Mesendoderm (in vitro differentiated cells): Measurements from ENCODE around the gene IQCH.

ENCODE experiments used
- DNase-seq: peaks from one replicate; pipeline ENCODE4 v3.0.0; 2013
- H2AK5ac ChIP-seq: 2 replicates; pipeline ENCODE4 v1.6.1; 2013; ENCODE audit warnings: low read length, inconsistent platforms
- H2BK120ac ChIP-seq: 2 replicates; pipeline ENCODE4 v1.6.1; 2013; ENCODE audit warnings: low read depth, mild to moderate bottlenecking, low read length, moderate library complexity, mixed read lengths
- H2BK15ac ChIP-seq: replicated peaks from 2 replicates; pipeline ENCODE4 v1.6.1; 2013; ENCODE audit warnings: low read depth, mild to moderate bottlenecking, moderate library complexity
- H2BK5ac ChIP-seq: 2 replicates; pipeline ENCODE4 v1.6.1; 2013; ENCODE audit warnings: low read length, inconsistent platforms
- H3K18ac ChIP-seq: 2 replicates; pipeline ENCODE4 v1.6.1; 2013; ENCODE audit warnings: mild to moderate bottlenecking, low read length, mixed read lengths
- H3K23ac ChIP-seq: one replicate; pipeline ENCODE4 v1.6.1; 2013; ENCODE audit warnings: low read length
- H3K27ac ChIP-seq: 2 replicates; pipeline ENCODE4 v1.5.1; 2013; ENCODE audit warnings: low read depth, mild to moderate bottlenecking, inconsistent platforms, low read length, moderate library complexity
- H3K27me3 ChIP-seq: 2 replicates; pipeline ENCODE4 v1.6.1; 2013; ENCODE audit warnings: low read length, control low read depth, mild to moderate bottlenecking, inconsistent platforms; ENCODE audit not compliant: insufficient read depth, poor library complexity
- H3K36me3 ChIP-seq: 2 replicates; pipeline ENCODE4 v1.6.1; 2013; ENCODE audit warnings: low read length, inconsistent platforms; ENCODE audit not compliant: control insufficient read depth, insufficient read depth
- H3K4ac ChIP-seq: one replicate; pipeline ENCODE4 v1.6.1; 2013; ENCODE audit warnings: low read depth, mild to moderate bottlenecking, low read length, moderate library complexity
- H3K4me1 ChIP-seq: 2 replicates; pipeline ENCODE4 v1.6.1; 2013; ENCODE audit warnings: low read depth, low read length, inconsistent platforms; ENCODE audit not compliant: control insufficient read depth
- H3K4me2 ChIP-seq: 2 replicates; pipeline ENCODE4 v1.6.1; 2013; ENCODE audit warnings: low read length
- H3K4me3 ChIP-seq: 2 replicates; pipeline ENCODE4 v1.5.1; 2013; ENCODE audit warnings: mild to moderate bottlenecking, low read length
- H3K56ac ChIP-seq: one replicate; pipeline ENCODE4 v1.6.1; 2013; ENCODE audit warnings: low read length
- H3K79me1 ChIP-seq: 2 replicates; pipeline ENCODE4 v1.6.1; 2013; ENCODE audit warnings: low read length, inconsistent platforms
- H3K79me2 ChIP-seq: 2 replicates; pipeline ENCODE4 v1.6.1; 2013; ENCODE audit warnings: mild to moderate bottlenecking, low read length; ENCODE audit not compliant: control insufficient read depth, insufficient read depth
- H3K9ac ChIP-seq: 2 replicates; pipeline ENCODE4 v1.6.1; 2013; ENCODE audit warnings: low read length, inconsistent platforms
- H4K5ac ChIP-seq: one replicate; pipeline ENCODE4 v1.6.1; 2013; ENCODE audit warnings: low read length
- H4K8ac ChIP-seq: one replicate; pipeline ENCODE4 v1.6.1; 2013; ENCODE audit warnings: low read depth, mild to moderate bottlenecking, control low read depth, low read length, moderate library complexity
- WGBS: extraction: QIAGEN DNeasy Blood & Tissue Kit; methylation state at CpG from one replicate; pipeline ENCODE4 v1.1.7; 2013; ENCODE audit warnings: low lambda C conversion rate, missing lambda C conversion rate; ENCODE audit not compliant: insufficient coverage; ENCODE audit errors: extremely low coverage; 5-methylcytosine and 5-hydroxymethylcytosine counted together

The IQCH gene

DNA sequence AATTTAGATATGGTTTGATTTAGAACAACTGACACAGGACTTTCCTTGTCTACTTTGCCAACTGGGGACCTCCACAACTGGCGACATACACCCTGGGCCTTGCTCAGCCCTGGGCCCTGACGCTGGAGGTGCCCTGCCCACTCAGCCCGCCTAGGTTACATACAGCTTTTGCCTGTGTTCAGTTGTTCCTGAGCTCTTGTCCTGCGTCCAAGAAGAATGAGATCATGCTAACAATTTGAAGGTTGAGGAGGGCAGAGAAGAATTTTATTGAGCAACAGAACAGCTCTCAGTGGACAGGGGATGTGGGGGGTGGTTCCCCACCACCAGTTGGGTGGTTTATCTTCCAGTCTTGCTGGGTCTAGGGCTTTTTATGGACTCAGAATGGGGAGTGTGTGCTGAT is 67.9 kb downstream of the IQCH start:
- Histone ChIP-seq H3K4me3 (no peak overlapping the region), H3K56ac (no peak overlapping the region), H3K27me3 (no peaks in the 10 kb centered on the region), H2BK120ac (no peak overlapping the region), H3K23ac (no peak overlapping the region), H3K79me2 (no peaks in the 10 kb centered on the region), H3K9ac (no peak overlapping the region), H2AK5ac (no peak overlapping the region), H3K18ac (no peak overlapping the region), H3K27ac (no peak overlapping the region), H3K4me2 (no peak overlapping the region), H4K8ac (no peak overlapping the region), H3K79me1 (no peaks in the 10 kb centered on the region), H3K4me1 (no peaks in the 10 kb centered on the region), H2BK5ac (no peak overlapping the region), H4K5ac (no peak overlapping the region), H2BK15ac (no peak overlapping the region), H3K36me3 (no peaks in the 10 kb centered on the region), H3K4ac (no peak overlapping the region)
- no peak for DNase-seq
- no CpG with 5 or more reads among the region's 4 CpGs for WGBS

- Histone ChIP-seq H3K27me3 (no peaks in the 10 kb centered on the region), H3K9ac (no peak overlapping the region), H2BK5ac (no peak overlapping the region), H3K4me2 (no peak overlapping the region), H3K79me2 (no peaks in the 10 kb centered on the region), H3K4me1 (no peaks in the 10 kb centered on the region), H3K36me3 (no peaks in the 10 kb centered on the region), H4K8ac (no peak overlapping the region), H3K4ac (no peak overlapping the region), H3K79me1 (no peaks in the 10 kb centered on the region), H2AK5ac (no peak overlapping the region), H4K5ac (no peak overlapping the region), H3K56ac (no peak overlapping the region), H3K4me3 (no peak overlapping the region), H2BK15ac (no peak overlapping the region), H3K18ac (no peak overlapping the region), H3K23ac (no peak overlapping the region), H3K27ac (no peak overlapping the region), H2BK120ac (no peak overlapping the region)
- DNase-seq: no peak
- WGBS: no CpG with 5 or more reads among the region's 1 CpG
Observed at GRCh38 chr15:67327312-67327711, 72.7 kb downstream of the IQCH start.

DNA sequence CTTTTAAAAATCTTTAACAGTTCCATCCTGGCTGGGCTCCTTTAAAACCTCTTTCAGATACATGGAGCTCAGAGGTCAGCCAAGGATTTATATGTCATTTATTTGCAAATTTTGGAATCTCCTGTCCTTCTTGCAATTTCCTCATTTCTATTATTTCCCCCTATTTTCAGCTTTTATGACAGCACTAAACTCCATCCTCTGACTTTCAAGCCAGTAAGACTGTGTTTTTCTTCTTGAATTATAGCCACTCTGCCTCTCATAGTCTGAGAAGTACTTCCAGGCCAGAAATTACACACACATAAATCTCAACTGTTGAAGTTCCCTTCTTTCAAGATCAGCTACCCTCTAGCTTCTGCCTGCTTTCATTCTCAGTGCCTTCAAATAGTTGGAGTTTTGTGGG is 73.2 kb downstream of the IQCH start:
- H3K23ac ChIP-seq: no peak overlapping the region
- H3K79me2 ChIP-seq: no peaks in the 10 kb centered on the region
- H3K18ac ChIP-seq: no peak overlapping the region
- no peak overlapping the region for H3K9ac ChIP-seq
- no peak overlapping the region for H2BK15ac ChIP-seq
- H3K79me1 ChIP-seq: no peaks in the 10 kb centered on the region
- no peaks in the 10 kb centered on the region for H3K27me3 ChIP-seq
- H3K4me3 ChIP-seq: no peak overlapping the region
- H3K27ac ChIP-seq: no peak overlapping the region
- no peaks in the 10 kb centered on the region for H3K36me3 ChIP-seq
- H3K4me1 ChIP-seq: no peaks in the 10 kb centered on the region
- no peak overlapping the region for H3K56ac ChIP-seq
- H2BK120ac ChIP-seq: no peak overlapping the region
- H4K5ac ChIP-seq: no peak overlapping the region
- no peak for DNase-seq
- no peak overlapping the region for H3K4ac ChIP-seq
- H2AK5ac ChIP-seq: no peak overlapping the region
- H3K4me2 ChIP-seq: no peak overlapping the region
- no peak overlapping the region for H4K8ac ChIP-seq
- no peak overlapping the region for H2BK5ac ChIP-seq

GRCh38 chr15:67329984-67330733 is 75.6 kb downstream of the IQCH start:
- Histone ChIP-seq H3K27me3 (no peaks in the 10 kb centered on the region), H3K4me1 (no peaks in the 10 kb centered on the region), H3K9ac (no peak overlapping the region), H3K23ac (no peak overlapping the region), H2AK5ac (no peak overlapping the region), H2BK5ac (no peak overlapping the region), H3K18ac (no peak overlapping the region), H3K4me2 (no peak overlapping the region), H3K4ac (no peak overlapping the region), H3K27ac (no peak overlapping the region), H3K79me2 (no peaks in the 10 kb centered on the region), H4K5ac (no peak overlapping the region), H3K79me1 (no peaks in the 10 kb centered on the region), H2BK15ac (no peak overlapping the region), H2BK120ac (no peak overlapping the region), H3K56ac (no peak overlapping the region), H4K8ac (no peak overlapping the region), H3K4me3 (no peak overlapping the region), H3K36me3 (no peaks in the 10 kb centered on the region)
- WGBS: no CpG with 5 or more reads among the region's 4 CpGs
- no peak for DNase-seq

- Histone ChIP-seq H3K27ac (no peak overlapping the region), H3K18ac (no peak overlapping the region), H3K79me1 (no peaks in the 10 kb centered on the region), H2BK5ac (no peak overlapping the region), H3K4me2 (no peak overlapping the region), H3K56ac (no peak overlapping the region), H2BK120ac (no peak overlapping the region), H3K23ac (no peak overlapping the region), H4K8ac (no peak overlapping the region), H4K5ac (no peak overlapping the region), H2AK5ac (no peak overlapping the region), H3K36me3 (no peaks in the 10 kb centered on the region), H2BK15ac (no peak overlapping the region), H3K4me3 (no peak overlapping the region), H3K4me1 (no peaks in the 10 kb centered on the region), H3K4ac (no peak overlapping the region), H3K27me3 (no peaks in the 10 kb centered on the region), H3K79me2 (no peaks in the 10 kb centered on the region), H3K9ac (no peak overlapping the region)
- DNase-seq: no peak
- no CpG with 5 or more reads among the region's 1 CpG for WGBS
Observed at GRCh38 chr15:67331676-67332075, 77.1 kb downstream of the IQCH start.

DNA sequence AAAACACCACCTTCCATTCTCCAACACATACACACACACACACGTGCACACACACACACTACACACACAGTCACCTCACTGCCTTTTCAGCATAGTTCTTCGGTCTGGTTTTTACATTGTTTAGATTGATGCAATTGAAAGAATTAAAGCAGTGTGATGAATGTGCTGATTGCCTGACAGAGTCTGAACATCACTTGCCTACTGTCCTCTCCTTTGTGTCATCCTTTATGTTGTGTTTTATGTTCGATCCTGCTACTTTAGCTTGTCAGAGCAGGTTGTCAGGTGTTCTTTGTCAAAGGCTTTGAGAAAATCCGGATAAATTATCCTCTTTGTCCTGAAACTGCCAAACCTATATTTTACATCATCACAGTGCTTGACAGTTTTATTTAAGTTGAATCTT is 80.4 kb downstream of the IQCH start:
- Histone ChIP-seq H3K56ac (no peak overlapping the region), H2AK5ac (no peak overlapping the region), H3K18ac (no peak overlapping the region), H3K27ac (no peak overlapping the region), H3K4me2 (no peak overlapping the region), H2BK15ac (no peak overlapping the region), H2BK5ac (no peak overlapping the region), H3K4me3 (no peak overlapping the region), H4K8ac (no peak overlapping the region), H3K23ac (no peak overlapping the region), H2BK120ac (no peak overlapping the region), H3K4ac (no peak overlapping the region), H3K4me1 (no peaks in the 10 kb centered on the region), H4K5ac (no peak overlapping the region), H3K27me3 (no peaks in the 10 kb centered on the region), H3K9ac (no peak overlapping the region), H3K36me3 (no peaks in the 10 kb centered on the region), H3K79me1 (no peaks in the 10 kb centered on the region), H3K79me2 (no peaks in the 10 kb centered on the region)
- no peak for DNase-seq
- no CpG with 5 or more reads among the region's 4 CpGs for WGBS
